Measurements from ENCODE around the gene OTUD7B. TPM values are rescaled to one million over a fixed set of nuclear protein-coding genes. Genes with fewer than 3 reads are reported as not detected.

OTUD7B gene
- total and polyA plus RNA-seq, 10 of the 15 experiments (the other 5 are each of a cell fraction or from before 2014, with no cell fraction given): 1.7 to 24.9 (median 6.6) TPM

- TF ChIP-seq LARP7 (IDR thresholded peaks at IDR 0.05) (no peak), RELB (IDR thresholded peaks at IDR 0.05; ENCODE audit: low read depth) (peak; percentile 50; the same call in 1 of the 2 replicates), MTA3 (IDR thresholded peaks at IDR 0.05; ENCODE audit: borderline replicate concordance, low read length) (peak; percentile 92), EGR1 (IDR thresholded peaks at IDR 0.05; ENCODE audit: borderline replicate concordance in 1 of 2, low read depth in 2 of 2, low read length in 2 of 2) (no peak), TBL1XR1 (IDR thresholded peaks at IDR 0.05; ENCODE audit: low read depth, low read length) (no peak; the same call in 1 of the 2 replicates), NFIC (IDR thresholded peaks at IDR 0.05; ENCODE audit: low read depth, low read length) (peak; percentile 48; the same call in 1 of the 2 replicates), YY1 (IDR thresholded peaks at IDR 0.05; ENCODE audit: low read depth, low read length) (peak; percentile 94), FOS (IDR thresholded peaks at IDR 0.05; ENCODE audit: borderline replicate concordance, extremely low read depth, insufficient read length) (no peak), E2F8 (IDR thresholded peaks at IDR 0.05; ENCODE audit: low read depth, partially characterized antibody) (peak; percentile 59), RAD51 (IDR thresholded peaks at IDR 0.05) (no peak), EED (IDR thresholded peaks at IDR 0.05; ENCODE audit: low read depth) (no peak; the same call in 1 of the 2 replicates), ZNF384 (IDR thresholded peaks at IDR 0.05; ENCODE audit: borderline replicate concordance, low read depth, low read length) (no peak), MYC (IDR thresholded peaks at IDR 0.05; ENCODE audit: insufficient read depth, insufficient read length, insufficient replicate concordance, low read length, severe bottlenecking) (no peak), CHD2 (IDR thresholded peaks at IDR 0.05; ENCODE audit: borderline replicate concordance, low read depth, low read length) (peak; percentile 86), STAT3 (IDR thresholded peaks at IDR 0.05; ENCODE audit: low read depth, low read length) (no peak), KLF5 (IDR thresholded peaks at IDR 0.05; ENCODE audit: partially characterized antibody) (peak; percentile 48), RUNX3 (IDR thresholded peaks at IDR 0.05; ENCODE audit: low read length) (peak; percentile 61), RCOR1 (conservative IDR thresholded peaks at IDR 0.05; ENCODE audit: low read depth, low read length) (0 out of 2 replicates have a peak, but pooled peaks have one; percentile 33), BRCA1 (IDR thresholded peaks at IDR 0.05; ENCODE audit: low read depth, low read length) (no peak), IKZF1 (conservative IDR thresholded peaks at IDR 0.05) (peak; percentile 25), PBX3 (IDR thresholded peaks at IDR 0.05; ENCODE audit: insufficient replicate concordance, low read depth, low read length) (peak; percentile 5), TCF3 (IDR thresholded peaks at IDR 0.05; ENCODE audit: borderline replicate concordance, insufficient read depth, low read depth, low read length) (peak; percentile 53; the same call in 1 of the 2 replicates), ZNF274 (IDR thresholded peaks at IDR 0.05; ENCODE audit: insufficient read depth, insufficient read length) (no peak), KDM1A (IDR thresholded peaks at IDR 0.05; ENCODE audit: borderline replicate concordance) (no peak), PAX8 (IDR thresholded peaks at IDR 0.05) (peak; percentile 80; the same call in 1 of the 2 replicates)
Measured at GRCh38 chr1:149888247-149888998, 122.1 kb downstream of the OTUD7B start (continued).
